DMS53 treated with DMSO at 0.1 percent for 48 hours (cell line): ENCODE data around the gene TTC28.
"Not testable (repeated sequence)": the region's sequence is repeated elsewhere in the genome, so short reads cannot be mapped to it uniquely, and the experiment has no call there.

ENCODE experiments used
- DNase-seq: peaks from one replicate; lab custom pipeline; 2025; ENCODE audit not compliant: unreplicated experiment; lab: John Stamatoyannopoulos, UW

TTC28 gene

GRCh38 chr22:28198692-28199091, 480.9 kb downstream of the TTC28 start:
- no peak for DNase-seq

- DNase-seq: not testable (repeated sequence)
These were observed 488.1 kb downstream of the TTC28 start for GRCh38 chr22:28191571-28191970.

- DNase-seq: no peak
These were observed 491.3 kb downstream of the TTC28 start for GRCh38 chr22:28188178-28188879.

GRCh38 chr22:28187612-28188011, 492.0 kb downstream of the TTC28 start:
- DNase-seq: no peak

GRCh38 chr22:28186641-28187040, 493.0 kb downstream of the TTC28 start:
- DNase-seq: no peak

- DNase-seq: no peak
These were observed 494.5 kb downstream of the TTC28 start for GRCh38 chr22:28185130-28185529.

GRCh38 chr22:28183078-28183860, 496.4 kb downstream of the TTC28 start:
- DNase-seq: no peak

GRCh38 chr22:28180804-28181731, 498.6 kb downstream of the TTC28 start:
- no peak for DNase-seq

- no peak for DNase-seq
These were observed 500.2 kb downstream of the TTC28 start for GRCh38 chr22:28179392-28179791.

GRCh38 chr22:28175730-28176492, 503.7 kb downstream of the TTC28 start:
- DNase-seq: no peak

- DNase-seq: no peak
These were observed 505.1 kb downstream of the TTC28 start for GRCh38 chr22:28174509-28174908.

GRCh38 chr22:28172892-28173670, 506.6 kb downstream of the TTC28 start:
- DNase-seq: no peak

GRCh38 chr22:28171712-28172111, 507.9 kb downstream of the TTC28 start:
- DNase-seq: no peak

GRCh38 chr22:28171115-28171514, 508.5 kb downstream of the TTC28 start:
- DNase-seq: no peak

GRCh38 chr22:28169314-28169713, 510.3 kb downstream of the TTC28 start:
- not testable (repeated sequence) for DNase-seq

- DNase-seq: no peak
These were observed 523.8 kb downstream of the TTC28 start for GRCh38 chr22:28155808-28156207.

- no peak for DNase-seq
These were observed 524.8 kb downstream of the TTC28 start for GRCh38 chr22:28154861-28155260.

GRCh38 chr22:28151151-28151816, 528.4 kb downstream of the TTC28 start:
- DNase-seq: no peak

- DNase-seq: no peak
These were observed 530.7 kb downstream of the TTC28 start for GRCh38 chr22:28148816-28149465.
